A673 (cell line): ENCODE measurements around the gene KCNK3.

ENCODE experiments used
- EZH2 ChIP-seq: fragments of 200-600 bp; sonication (generic); IDR thresholded peaks from 2 replicates; pipeline ENCODE4 v1.6.1; 2017; ENCODE audit warnings: borderline replicate concordance, low read depth, mild to moderate bottlenecking, mixed read lengths, antibody characterized with exemption, low read length; ENCODE audit not compliant: poor library complexity, severe bottlenecking
- TF ChIP-seq, protein P1 (sequence below): fragments of 300-800, 200-600 bp; sonication (generic); conservative IDR thresholded peaks from 2 replicates; pipeline ENCODE4 v1.5.1; 2017; ENCODE audit warnings: low read depth, mild to moderate bottlenecking, antibody characterized with exemption, low read length, moderate library complexity, mixed read lengths

GRCh38 chr2:26674771-26675170 is 17.8 kb upstream of the KCNK3 start:
- TF ChIP-seq, protein P1, sequence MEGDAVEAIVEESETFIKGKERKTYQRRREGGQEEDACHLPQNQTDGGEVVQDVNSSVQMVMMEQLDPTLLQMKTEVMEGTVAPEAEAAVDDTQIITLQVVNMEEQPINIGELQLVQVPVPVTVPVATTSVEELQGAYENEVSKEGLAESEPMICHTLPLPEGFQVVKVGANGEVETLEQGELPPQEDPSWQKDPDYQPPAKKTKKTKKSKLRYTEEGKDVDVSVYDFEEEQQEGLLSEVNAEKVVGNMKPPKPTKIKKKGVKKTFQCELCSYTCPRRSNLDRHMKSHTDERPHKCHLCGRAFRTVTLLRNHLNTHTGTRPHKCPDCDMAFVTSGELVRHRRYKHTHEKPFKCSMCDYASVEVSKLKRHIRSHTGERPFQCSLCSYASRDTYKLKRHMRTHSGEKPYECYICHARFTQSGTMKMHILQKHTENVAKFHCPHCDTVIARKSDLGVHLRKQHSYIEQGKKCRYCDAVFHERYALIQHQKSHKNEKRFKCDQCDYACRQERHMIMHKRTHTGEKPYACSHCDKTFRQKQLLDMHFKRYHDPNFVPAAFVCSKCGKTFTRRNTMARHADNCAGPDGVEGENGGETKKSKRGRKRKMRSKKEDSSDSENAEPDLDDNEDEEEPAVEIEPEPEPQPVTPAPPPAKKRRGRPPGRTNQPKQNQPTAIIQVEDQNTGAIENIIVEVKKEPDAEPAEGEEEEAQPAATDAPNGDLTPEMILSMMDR: no peak
- TF ChIP-seq EZH2: no peak
